WTC11 (cell line): ENCODE data around the gene LZTR1. TPM values are rescaled to one million over a fixed set of nuclear protein-coding genes. Genes with fewer than 3 reads are reported as not detected.

ENCODE experiments used
- ATAC-seq: fragments of 200-7000 bp; cut with Tn5 transposase; 2 replicates; pipeline ENCODE4 v1.10.0; 2021; ENCODE audit warnings: mild to moderate bottlenecking, moderate library complexity
- CTCF ChIA-PET: fragments of 300-600 bp; sonication (Branson Sonifier 250); formaldehyde crosslinking; loops from one replicate; lab custom pipeline; 2021; ENCODE audit warnings: antibody characterized with exemption; lab: Charles Lee
- POLR2A ChIA-PET: fragments of 350-600 bp; sonication (Branson Sonifier 250); formaldehyde crosslinking; loops from one replicate; lab custom pipeline; 2021; ENCODE audit warnings: antibody characterized with exemption; lab: Charles Lee
- DNase-seq: peaks from one replicate; pipeline ENCODE4 v3.0.0; 2021; ENCODE audit warnings: low spot score
- H3K27ac Mint-ChIP-seq: 2 replicates; pipeline ENCODE4 v1.8.0; 2021; ENCODE audit warnings: mixed read lengths
- H3K27me3 Mint-ChIP-seq: 2 replicates; pipeline ENCODE4 v1.8.0; 2021; ENCODE audit warnings: low read depth, mild to moderate bottlenecking, moderate library complexity, mixed read lengths
- H3K36me3 Mint-ChIP-seq: 2 replicates; pipeline ENCODE4 v1.8.0; 2021; ENCODE audit warnings: mixed read lengths
- H3K4me1 Mint-ChIP-seq: 2 replicates; pipeline ENCODE4 v1.8.0; 2022; ENCODE audit warnings: mixed read lengths
- H3K4me3 Mint-ChIP-seq: 2 replicates; pipeline ENCODE4 v1.8.0; 2021; ENCODE audit warnings: mild to moderate bottlenecking, moderate library complexity, mixed read lengths
- H3K9me3 Mint-ChIP-seq: 2 replicates; pipeline ENCODE4 v1.8.0; 2021; ENCODE audit warnings: mixed read lengths
- AFF4 ChIP-seq: sonication (generic); formaldehyde crosslinking; IDR thresholded peaks from 2 replicates; pipeline ENCODE4 v1.8.1; 2023; ENCODE audit warnings: mild to moderate bottlenecking, missing genetic modification reagents, borderline replicate concordance
- CBFB ChIP-seq: sonication (generic); formaldehyde crosslinking; IDR thresholded peaks from 2 replicates; pipeline ENCODE4 v1.8.1; 2022; ENCODE audit warnings: mild to moderate bottlenecking, low read depth, missing genetic modification reagents
- CDX4 ChIP-seq: fragments of 250-450 bp; sonication (Bioruptor Pico); IDR thresholded peaks from 2 replicates; pipeline ENCODE4 v1.9.0; 2021; ENCODE audit warnings: moderate library complexity, mild to moderate bottlenecking, inconsistent platforms, borderline replicate concordance
- E2F5 ChIP-seq: sonication (generic); formaldehyde crosslinking; IDR thresholded peaks from 2 replicates; pipeline ENCODE4 v1.8.1; 2022; ENCODE audit warnings: mild to moderate bottlenecking, moderate library complexity, missing genetic modification reagents
- ERG ChIP-seq: fragments of 250-450 bp; sonication (Bioruptor Pico); IDR thresholded peaks from 2 replicates; pipeline ENCODE4 v1.8.0; 2021; ENCODE audit warnings: mild to moderate bottlenecking
- FOXK1 ChIP-seq: sonication (generic); formaldehyde crosslinking; IDR thresholded peaks from 2 replicates; pipeline ENCODE4 v1.8.0; 2022; ENCODE audit warnings: mild to moderate bottlenecking, moderate library complexity, missing genetic modification reagents
- GABPB1 ChIP-seq: sonication (generic); formaldehyde crosslinking; IDR thresholded peaks from 2 replicates; pipeline ENCODE4 v1.8.1; 2023; ENCODE audit warnings: mild to moderate bottlenecking, missing genetic modification reagents
- HMGA2 ChIP-seq: fragments of 250-450 bp; sonication (Bioruptor Pico); IDR thresholded peaks from 2 replicates; pipeline ENCODE4 v1.4.0; 2021; ENCODE audit warnings: mild to moderate bottlenecking, moderate library complexity
- JAZF1 ChIP-seq: fragments of 250-450 bp; sonication (Bioruptor Pico); IDR thresholded peaks from 2 replicates; pipeline ENCODE4 v1.9.0; 2021; ENCODE audit warnings: moderate library complexity, mild to moderate bottlenecking, inconsistent platforms
- JUN ChIP-seq: sonication (generic); formaldehyde crosslinking; IDR thresholded peaks from 2 replicates; pipeline ENCODE4 v1.8.0; 2023; ENCODE audit warnings: mild to moderate bottlenecking, missing genetic modification reagents
- NR2C2 ChIP-seq: sonication (generic); formaldehyde crosslinking; IDR thresholded peaks from 2 replicates; pipeline ENCODE4 v1.8.0; 2022; ENCODE audit warnings: mild to moderate bottlenecking, missing genetic modification reagents
- RELA ChIP-seq: sonication (generic); formaldehyde crosslinking; IDR thresholded peaks from 2 replicates; pipeline ENCODE4 v1.8.1; 2022; ENCODE audit warnings: missing genetic modification reagents, mild to moderate bottlenecking, borderline replicate concordance
- RORB ChIP-seq: fragments of 250-450 bp; sonication (Bioruptor Pico); IDR thresholded peaks from 2 replicates; pipeline ENCODE4 v1.9.0; 2021; ENCODE audit warnings: mild to moderate bottlenecking
- SMAD3 ChIP-seq: sonication (generic); formaldehyde crosslinking; IDR thresholded peaks from 2 replicates; pipeline ENCODE4 v1.8.0; 2022; ENCODE audit warnings: missing genetic modification reagents, mild to moderate bottlenecking, borderline replicate concordance
- SP1 ChIP-seq: sonication (generic); formaldehyde crosslinking; conservative IDR thresholded peaks from 2 replicates; pipeline ENCODE4 v1.8.1; 2022; ENCODE audit warnings: missing genetic modification reagents
- USF2 ChIP-seq: sonication (generic); formaldehyde crosslinking; IDR thresholded peaks from 2 replicates; pipeline ENCODE4 v1.8.1; 2023; ENCODE audit warnings: mild to moderate bottlenecking, missing genetic modification reagents, moderate library complexity
- ZNF219 ChIP-seq: sonication (generic); formaldehyde crosslinking; IDR thresholded peaks from 2 replicates; pipeline ENCODE4 v1.8.0; 2023; ENCODE audit warnings: missing genetic modification reagents, mild to moderate bottlenecking, borderline replicate concordance
- ZNF512 ChIP-seq: sonication (generic); formaldehyde crosslinking; IDR thresholded peaks from 2 replicates; pipeline ENCODE4 v1.8.1; 2022; ENCODE audit warnings: missing genetic modification reagents, borderline replicate concordance
- total RNA-seq: library from RNA; stranded (reverse); gene quantifications from 3 replicates; pipeline ENCODE4 v1.2.3, GENCODE V29; 2021

The LZTR1 gene
- total RNA-seq, 1 experiment from 2014 or later: 38.3 TPM

- Mint-ChIP-seq H3K4me1 (peaks cover 6% of the 10 kb centered on the region), H3K27ac (no peak overlapping the region; the same call in 1 of the 2 replicates), H3K9me3 (peaks cover under 1% of the 10 kb centered on the region; the same call in 1 of the 2 replicates), H3K36me3 (no peaks in the 10 kb centered on the region), H3K27me3 (peaks cover under 1% of the 10 kb centered on the region), H3K4me3 (no peak overlapping the region)
- ATAC-seq (no peak), DNase-seq (no peak)
- ChIA-PET POLR2A (interaction anchor here (0.7 kb wide), 1 partner anchor 15 kb away, joined by 10 read pairs; no protein-coding TSS in a partner anchor), CTCF (interaction anchor here (3.5 kb wide), 1 partner anchor 77 kb away, joined by 13 read pairs; no protein-coding TSS in a partner anchor)
- no peak for TF ChIP-seq AFF4
- TF ChIP-seq E2F5: no peak
- TF ChIP-seq ERG (CRISPR knock-in tag): no peak
- no peak for TF ChIP-seq CBFB (CRISPR knock-in tag)
- no peak for TF ChIP-seq RELA
- TF ChIP-seq GABPB1 (CRISPR knock-in tag): no peak
- TF ChIP-seq SP1 (CRISPR knock-in tag): no peak
- TF ChIP-seq RORB (CRISPR knock-in tag): no peak
- TF ChIP-seq FOXK1 (CRISPR knock-in tag): no peak
- no peak for TF ChIP-seq CDX4 (CRISPR knock-in tag)
- TF ChIP-seq NR2C2 (CRISPR knock-in tag): no peak
- TF ChIP-seq JAZF1 (CRISPR knock-in tag): no peak
- TF ChIP-seq USF2 (CRISPR knock-in tag): no peak
- no peak for TF ChIP-seq ZNF219 (CRISPR knock-in tag)
- no peak for TF ChIP-seq SMAD3 (CRISPR knock-in tag)
- no peak for TF ChIP-seq ZNF512
- TF ChIP-seq JUN (CRISPR knock-in tag): no peak
- no peak for TF ChIP-seq HMGA2 (CRISPR knock-in tag)
These were observed 43.2 kb downstream of the LZTR1 start for GRCh38 chr22:21025266-21025665.
